IMR-90 (cell line): Measurements from ENCODE around the gene FAM200C. TPM values are rescaled to one million over a fixed set of nuclear protein-coding genes. Genes with fewer than 3 reads are reported as not detected.

Experiments used
- ATAC-seq: fragments of 200-7000 bp; cut with Tn5 transposase; 2 replicates; pipeline ENCODE4 v1.9.1; 2020; ENCODE audit warnings: low read depth, mild to moderate bottlenecking, moderate library complexity
- BruUV-seq: library from RNA; stranded (reverse); fragments of 400-500 nt; replicated peaks from 2 replicates; lab custom pipeline; 2021; lab: Mats Ljungman, UMichigan
- CTCF ChIA-PET: fragments of 300-600 bp; formaldehyde crosslinking; extraction: SDS; loops from one replicate; lab custom pipeline; 2021; ENCODE audit warnings: antibody characterized with exemption; lab: Yijun Ruan, JAX
- POLR2A ChIA-PET: fragments of 300-600 bp; sonication (Branson Sonifier 250); formaldehyde crosslinking; loops from one replicate; lab custom pipeline; 2022; ENCODE audit warnings: antibody characterized with exemption; ENCODE audit not compliant: unreplicated experiment; lab: Charles Lee
- DNase-seq: peaks from one replicate; pipeline ENCODE4 v3.0.0; 2013
- H2AFZ ChIP-seq: replicated peaks from 2 replicates; pipeline ENCODE3; 2013; ENCODE audit warnings: low read length, mild to moderate bottlenecking; ENCODE audit not compliant: poor library complexity
- H2AK5ac ChIP-seq: 2 replicates; pipeline ENCODE4 v1.6.1; 2013; ENCODE audit warnings: low read depth, low read length, inconsistent platforms
- H2AK9ac ChIP-seq: replicated peaks from 2 replicates; pipeline ENCODE3; 2013; ENCODE audit warnings: mild to moderate bottlenecking, low read depth, low read length, moderate library complexity; ENCODE audit not compliant: poor library complexity
- H2BK120ac ChIP-seq: 2 replicates; pipeline ENCODE4 v1.6.1; 2013; ENCODE audit warnings: low read depth, low read length, inconsistent platforms
- H2BK15ac ChIP-seq: 3 replicates; pipeline ENCODE4 v1.6.1; 2013; ENCODE audit warnings: low read depth, low read length, inconsistent platforms
- H2BK20ac ChIP-seq: 2 replicates; pipeline ENCODE4 v1.6.1; 2013; ENCODE audit warnings: low read depth, mild to moderate bottlenecking, inconsistent platforms, low read length, moderate library complexity
- H2BK5ac ChIP-seq: 2 replicates; pipeline ENCODE4 v1.6.1; 2013; ENCODE audit warnings: mild to moderate bottlenecking, low read depth, low read length, inconsistent platforms; ENCODE audit not compliant: poor library complexity, severe bottlenecking
- H3K14ac ChIP-seq: replicated peaks from 2 replicates; pipeline ENCODE4 v1.6.1; 2013; ENCODE audit warnings: low read depth, low read length, inconsistent platforms
- H3K18ac ChIP-seq: 2 replicates; pipeline ENCODE4 v1.6.1; 2013; ENCODE audit warnings: low read depth, low read length, control low read depth
- H3K23ac ChIP-seq: 2 replicates; pipeline ENCODE4 v1.6.1; 2013; ENCODE audit warnings: low read depth, low read length, inconsistent platforms
- H3K27ac ChIP-seq: 2 replicates; pipeline ENCODE4 v1.5.1; 2013; ENCODE audit warnings: mild to moderate bottlenecking, control low read depth, low read length; ENCODE audit not compliant: insufficient read depth
- H3K27me3 ChIP-seq: 2 replicates; pipeline ENCODE4 v1.6.1; 2013; ENCODE audit warnings: low read length; ENCODE audit not compliant: control insufficient read depth, insufficient read depth
- H3K36me3 ChIP-seq: 2 replicates; pipeline ENCODE4 v1.6.1; 2013; ENCODE audit warnings: low read length, mixed read lengths; ENCODE audit not compliant: control insufficient read depth, insufficient read depth
- H3K4ac ChIP-seq: 2 replicates; pipeline ENCODE4 v1.6.1; 2013; ENCODE audit warnings: low read depth, low read length, inconsistent platforms
- H3K4me1 ChIP-seq: 2 replicates; pipeline ENCODE4 v1.6.1; 2013; ENCODE audit warnings: low read length, mixed read lengths; ENCODE audit not compliant: control insufficient read depth, insufficient read depth
- H3K4me2 ChIP-seq: 2 replicates; pipeline ENCODE4 v1.6.1; 2013; ENCODE audit warnings: low read depth, mild to moderate bottlenecking, control low read depth, low read length, moderate library complexity
- H3K4me3 ChIP-seq: 2 replicates; pipeline ENCODE4 v1.5.1; 2013; ENCODE audit warnings: low read depth, mild to moderate bottlenecking, control low read depth, low read length, moderate library complexity; ENCODE audit not compliant: insufficient read depth
- H3K56ac ChIP-seq: 2 replicates; pipeline ENCODE4 v1.6.1; 2013; ENCODE audit warnings: low read length, inconsistent platforms; ENCODE audit not compliant: insufficient read depth; ENCODE audit errors: extremely low read depth
- H3K79me1 ChIP-seq, 2 experiments: 2 replicates each; pipeline ENCODE4 v1.6.1; 2013; ENCODE audit warnings: low read length in 2 of 2, inconsistent platforms in 1 of 2, low read depth in 1 of 2
- H3K9ac ChIP-seq: 2 replicates; pipeline ENCODE4 v1.6.1; 2013; ENCODE audit warnings: low read depth, low read length, control low read depth
- H3K9me1 ChIP-seq: 2 replicates; pipeline ENCODE4 v1.6.1; 2013; ENCODE audit warnings: low read length, inconsistent platforms; ENCODE audit not compliant: insufficient read depth
- H3K9me3 ChIP-seq: 2 replicates; pipeline ENCODE4 v1.6.1; 2013; ENCODE audit warnings: low read length; ENCODE audit not compliant: control insufficient read depth, insufficient read depth
- H4K20me1 ChIP-seq: 2 replicates; pipeline ENCODE4 v1.6.1; 2013; ENCODE audit warnings: low read length, inconsistent platforms; ENCODE audit not compliant: insufficient read depth
- H4K5ac ChIP-seq: 2 replicates; pipeline ENCODE4 v1.6.1; 2013; ENCODE audit warnings: mild to moderate bottlenecking, low read depth, low read length, control low read depth
- H4K8ac ChIP-seq, 2 experiments: 2 replicates each; pipeline ENCODE4 v1.6.1; 2013; ENCODE audit warnings: low read depth in 2 of 2, low read length in 2 of 2, control low read depth in 1 of 2, inconsistent platforms in 1 of 2
- H4K91ac ChIP-seq: 2 replicates; pipeline ENCODE4 v1.6.1; 2013; ENCODE audit warnings: low read depth, low read length, inconsistent platforms; ENCODE audit not compliant: insufficient read depth
- BHLHE40 ChIP-seq: fragments of 150-350 bp; IDR thresholded peaks from 2 replicates; pipeline ENCODE4 v1.6.1; 2016; ENCODE audit warnings: mild to moderate bottlenecking, low read depth, low read length
- ELK1 ChIP-seq: fragments of 150-350 bp; IDR thresholded peaks from 2 replicates; pipeline ENCODE4 v1.6.1; 2016; ENCODE audit warnings: low read depth, mild to moderate bottlenecking, low read length, moderate library complexity, borderline replicate concordance
- FOS ChIP-seq: fragments of 150-350 bp; IDR thresholded peaks from 2 replicates; pipeline ENCODE4 v1.6.1; 2016; ENCODE audit warnings: low read depth, low read length
- MAZ ChIP-seq: IDR thresholded peaks from 2 replicates; pipeline ENCODE4 v1.6.1; 2012; ENCODE audit warnings: low read depth, mild to moderate bottlenecking, low read length, improper control_type of control experiment, moderate library complexity, borderline replicate concordance
- MXI1 ChIP-seq: IDR thresholded peaks from 2 replicates; pipeline ENCODE4 v1.6.1; 2012; ENCODE audit warnings: low read depth, mild to moderate bottlenecking, low read length, moderate library complexity, borderline replicate concordance
- NFE2L2 ChIP-seq: fragments of 150-350 bp; IDR thresholded peaks from 2 replicates; pipeline ENCODE4 v1.6.1; 2016; ENCODE audit warnings: low read depth, mild to moderate bottlenecking, low read length
- USF2 ChIP-seq: fragments of 150-350 bp; IDR thresholded peaks from 2 replicates; pipeline ENCODE4 v1.6.1; 2017; ENCODE audit warnings: mild to moderate bottlenecking, antibody characterized with exemption, low read length, low read depth
- WGBS, 2 experiments: methylation state at CpG; one replicate each; pipeline versions ENCODE4 v1.1.5 to v1.1.7; 2013; ENCODE audit warnings: missing lambda C conversion rate in 2 of 2; ENCODE audit not compliant: insufficient read length in 1 of 2; ENCODE audit errors: extremely low coverage in 2 of 2; 5-methylcytosine and 5-hydroxymethylcytosine counted together
- dilution Hi-C: fragments of 300-500 bp; cut with HindIII; formaldehyde crosslinking; loops from one replicate; pipeline ENCODE4 v1.14.3; 2018; ENCODE audit warnings: low sequenced_read_pairs; ENCODE audit not compliant: unreplicated experiment
- in situ Hi-C: fragments of 300-500 bp; cut with MboI; formaldehyde crosslinking; loops from 3 replicates; pipeline ENCODE4 v1.14.3; 2019; ENCODE audit warnings: low sequenced_read_pairs, inconsistent platforms, mixed read lengths
- intact Hi-C: fragments of 100-400 bp; cut with micrococcal nuclease; formaldehyde crosslinking; loops from 2 replicates; pipeline ENCODE4 v1.10.0; 2022
- polyA plus RNA-seq, 3 experiments: library from polyadenylated mRNA; depleted of rRNA; stranded (reverse); fragments of >200 nt; gene quantifications; 2 replicates each; pipeline ENCODE4 v1.2.3, GENCODE V29; 2012; ENCODE audit warnings: low replicate concordance in 1 of 3
- total RNA-seq: library from RNA; depleted of rRNA; stranded (reverse); fragments of >200 nt; gene quantifications from 2 replicates; pipeline ENCODE4 v1.2.3, GENCODE V29; 2012

The FAM200C gene
- total and polyA plus RNA-seq, 2 of the 4 experiments (the other 2 are of a cell fraction), result 1.7 to 6.3 TPM

GRCh38 chr5:160398806-160399205, 1.0 kb downstream of the FAM200C start:
- intact Hi-C loops, result loop anchor here (10.0 kb wide), 1 partner anchor 314 kb away; no protein-coding TSS in a partner anchor
- POLR2A ChIA-PET, result no interaction called here

More at GRCh38 chr5:160398806-160399205, 1.0 kb downstream of the FAM200C start:
- no peak overlapping the region for H2AK9ac ChIP-seq
- no peak overlapping the region for H3K27ac ChIP-seq
- H3K4me3 ChIP-seq, result peak overlapping the region; percentile 79
- DNase-seq (peak; percentile 59), ATAC-seq (0 out of 2 replicates have a peak, but pooled peaks have one; percentile 15)
- 0 out of 2 replicates have a peak overlapping the region, but pooled peaks have one; percentile 48 for H3K23ac ChIP-seq
- H3K4me2 ChIP-seq, result peak overlapping the region; percentile 88
- dilution Hi-C loops (no loop called here), in situ Hi-C loops (loop anchor here (5.0 kb wide), 1 partner anchor 377 kb away; no protein-coding TSS in a partner anchor)
- H4K20me1 ChIP-seq, result no peaks in the 10 kb centered on the region
- no peak overlapping the region for H4K5ac ChIP-seq
- no peak overlapping the region for H2BK20ac ChIP-seq
- peak overlapping the region in 1 of 2 experiments; percentile 8; a peak in 2 of 4 replicates for H4K8ac ChIP-seq
- peak overlapping the region; percentile 9; the same call in 1 of the 2 replicates for H3K9ac ChIP-seq
- H3K9me3 ChIP-seq, result no peaks in the 10 kb centered on the region
- WGBS, 2 experiments, result no CpG with 5 or more reads among the region's 4 CpGs
- no peak overlapping the region; the same call in 1 of the 2 replicates for H3K4ac ChIP-seq
- TF ChIP-seq MAZ (no peak), USF2 (no peak), ELK1 (no peak), BHLHE40 (no peak), NFE2L2 (no peak), MXI1 (no peak), FOS (no peak)
- H3K79me1 ChIP-seq, result peaks cover 12 to 43% of the 10 kb centered on the region in 2 experiments
- no peak overlapping the region for H3K56ac ChIP-seq
- no peak overlapping the region for H2BK120ac ChIP-seq
- H4K91ac ChIP-seq, result no peak overlapping the region
- no peaks in the 10 kb centered on the region for H3K27me3 ChIP-seq
- no peak overlapping the region for H3K18ac ChIP-seq
- peaks cover 7% of the 10 kb centered on the region for H3K36me3 ChIP-seq
- H2AFZ ChIP-seq, result no peak overlapping the region
- no TSS peak for BruUV-seq
- H3K9me1 ChIP-seq, result 0 out of 2 replicates have a peak, but pooled peaks cover 2% of the 10 kb centered on the region
- no peaks in the 10 kb centered on the region; the same call in 1 of the 2 replicates for H3K4me1 ChIP-seq
- no peak overlapping the region for H2AK5ac ChIP-seq
- no peak overlapping the region for H3K14ac ChIP-seq
- H2BK15ac ChIP-seq, result no peak overlapping the region
- CTCF ChIA-PET, result no interaction called here
- peak overlapping the region; percentile 87 for H2BK5ac ChIP-seq
